NB4 (cell line): ENCODE data around the gene KANSL3.

Experiments
- CTCF ChIP-seq: IDR thresholded peaks from one replicate; pipeline ENCODE4 v1.5.1; 2012; ENCODE audit warnings: low read depth, low read length
- MAX ChIP-seq: IDR thresholded peaks from 2 replicates; pipeline ENCODE4 v1.6.1; 2011; ENCODE audit warnings: low read depth, low read length
- MYC ChIP-seq: IDR thresholded peaks from 2 replicates; pipeline ENCODE4 v1.6.1; 2011; ENCODE audit warnings: low read depth, low read length
- POLR2A ChIP-seq: IDR thresholded peaks from 2 replicates; pipeline ENCODE4 v1.6.1; 2011; ENCODE audit warnings: mild to moderate bottlenecking; ENCODE audit not compliant: insufficient read length; ENCODE audit errors: extremely low read depth

- TF ChIP-seq MAX (no peak), CTCF (no peak), POLR2A (no peak), MYC (no peak)
Measured at GRCh38 chr2:96587843-96588242, 50.3 kb downstream of the KANSL3 start.
